HepG2 (cell line): ENCODE data around the gene DNM3.

ENCODE experiments used
- BRD4 ChIP-seq: sonication (generic); formaldehyde crosslinking; IDR thresholded peaks from 2 replicates; pipeline ENCODE4 v1.4.0; 2020; ENCODE audit warnings: missing genetic modification reagents
- MAX ChIP-seq: IDR thresholded peaks from 2 replicates; pipeline ENCODE4 v1.6.1; 2012; ENCODE audit warnings: inconsistent platforms
- MXI1 ChIP-seq: IDR thresholded peaks from 3 replicates; pipeline ENCODE4 v1.6.1; 2012; ENCODE audit warnings: low read depth, low read length, inconsistent platforms, borderline replicate concordance
- POLR2A ChIP-seq, 2 experiments: IDR thresholded peaks; 2 replicates each; pipeline ENCODE4 v1.6.1; 2011; ENCODE audit warnings: low read depth in 2 of 2, low read length in 2 of 2, mild to moderate bottlenecking in 1 of 2, moderate library complexity in 1 of 2; ENCODE audit not compliant: insufficient read depth in 1 of 2
- POLR2AphosphoS5 ChIP-seq: IDR thresholded peaks from 2 replicates; pipeline ENCODE4 v1.6.1; 2012; ENCODE audit warnings: low read depth, low read length

- TF ChIP-seq POLR2AphosphoS5, result no peak
- no peak for TF ChIP-seq MXI1
- TF ChIP-seq BRD4 (CRISPR knock-in tag), result no peak
- TF ChIP-seq POLR2A (IDR thresholded peaks at IDR 0.05; ENCODE audit: insufficient read depth in 1 of 2, low read depth in 2 of 2, low read length in 2 of 2), result no peak
- TF ChIP-seq MAX, result no peak
These were observed 26.6 kb upstream of the DNM3 start for GRCh38 chr1:171814692-171815091.
